ENCODE results near the gene CYTH3.
"Not testable (repeated sequence)": the region's sequence is repeated elsewhere in the genome, so short reads cannot be mapped to it uniquely, and the experiment has no call there.

The CYTH3 gene

GRCh38 chr7:6151527-6151926 is 120.9 kb downstream of the CYTH3 start:
- not testable (repeated sequence) for DNase-seq (ENCODE audit: low read depth in 2 of 2)

GRCh38 chr7:6149996-6150395 is 122.4 kb downstream of the CYTH3 start:
- no peak for DNase-seq (ENCODE audit: low read depth in 2 of 2)

- DNase-seq (ENCODE audit: low read depth in 2 of 2): no peak
Measured at GRCh38 chr7:6148724-6149360, 123.6 kb downstream of the CYTH3 start.

- no peak for DNase-seq (ENCODE audit: low read depth in 2 of 2)
Measured at GRCh38 chr7:6147627-6148026, 124.8 kb downstream of the CYTH3 start.

- no peak for DNase-seq (ENCODE audit: low read depth in 2 of 2)
Measured at GRCh38 chr7:6146666-6147065, 125.8 kb downstream of the CYTH3 start.

GRCh38 chr7:6143997-6144396 is 128.4 kb downstream of the CYTH3 start:
- no peak for DNase-seq (ENCODE audit: low read depth in 2 of 2)

- no peak for DNase-seq (ENCODE audit: low read depth in 2 of 2)
Measured at GRCh38 chr7:6142871-6143380, 129.5 kb downstream of the CYTH3 start.

GRCh38 chr7:6139189-6139996 is 133.0 kb downstream of the CYTH3 start:
- DNase-seq (ENCODE audit: low read depth in 2 of 2): no peak

- DNase-seq (ENCODE audit: low read depth in 2 of 2): no peak
Measured at GRCh38 chr7:6136475-6136874, 135.9 kb downstream of the CYTH3 start.

GRCh38 chr7:6133249-6133648 is 139.2 kb downstream of the CYTH3 start:
- no peak for DNase-seq (ENCODE audit: low read depth in 2 of 2)

- no peak for DNase-seq (ENCODE audit: low read depth in 2 of 2)
Measured at GRCh38 chr7:6130007-6130587, 142.3 kb downstream of the CYTH3 start.

- DNase-seq (ENCODE audit: low read depth in 2 of 2): no peak
Measured at GRCh38 chr7:6128205-6128604, 144.2 kb downstream of the CYTH3 start.

- no peak for DNase-seq (ENCODE audit: low read depth in 2 of 2)
Measured at GRCh38 chr7:6127110-6127490, 145.3 kb downstream of the CYTH3 start.

GRCh38 chr7:6123843-6124242 is 148.6 kb downstream of the CYTH3 start:
- DNase-seq (ENCODE audit: low read depth in 2 of 2): no peak

GRCh38 chr7:6121141-6121540 is 151.3 kb downstream of the CYTH3 start:
- no peak for DNase-seq (ENCODE audit: low read depth in 2 of 2)

GRCh38 chr7:6117533-6117932 is 154.9 kb downstream of the CYTH3 start:
- no peak for DNase-seq (ENCODE audit: low read depth in 2 of 2)

GRCh38 chr7:6116211-6116610 is 156.2 kb downstream of the CYTH3 start:
- DNase-seq (ENCODE audit: low read depth in 2 of 2): no peak
